Measurements from ENCODE around the gene ERBB4.

- TF ChIP-seq, protein P1, sequence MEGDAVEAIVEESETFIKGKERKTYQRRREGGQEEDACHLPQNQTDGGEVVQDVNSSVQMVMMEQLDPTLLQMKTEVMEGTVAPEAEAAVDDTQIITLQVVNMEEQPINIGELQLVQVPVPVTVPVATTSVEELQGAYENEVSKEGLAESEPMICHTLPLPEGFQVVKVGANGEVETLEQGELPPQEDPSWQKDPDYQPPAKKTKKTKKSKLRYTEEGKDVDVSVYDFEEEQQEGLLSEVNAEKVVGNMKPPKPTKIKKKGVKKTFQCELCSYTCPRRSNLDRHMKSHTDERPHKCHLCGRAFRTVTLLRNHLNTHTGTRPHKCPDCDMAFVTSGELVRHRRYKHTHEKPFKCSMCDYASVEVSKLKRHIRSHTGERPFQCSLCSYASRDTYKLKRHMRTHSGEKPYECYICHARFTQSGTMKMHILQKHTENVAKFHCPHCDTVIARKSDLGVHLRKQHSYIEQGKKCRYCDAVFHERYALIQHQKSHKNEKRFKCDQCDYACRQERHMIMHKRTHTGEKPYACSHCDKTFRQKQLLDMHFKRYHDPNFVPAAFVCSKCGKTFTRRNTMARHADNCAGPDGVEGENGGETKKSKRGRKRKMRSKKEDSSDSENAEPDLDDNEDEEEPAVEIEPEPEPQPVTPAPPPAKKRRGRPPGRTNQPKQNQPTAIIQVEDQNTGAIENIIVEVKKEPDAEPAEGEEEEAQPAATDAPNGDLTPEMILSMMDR (IDR thresholded peaks at IDR 0.05) = no peak
- TF ChIP-seq ZFX (IDR thresholded peaks at IDR 0.05; ENCODE audit: borderline replicate concordance) = no peak
These were observed 9.3 kb upstream of the ERBB4 start for GRCh38 chr2:212547716-212548454.

Measured in 22Rv1 (cell line).